Measurements from ENCODE around the gene STK36. TPM values are rescaled to one million over a fixed set of nuclear protein-coding genes. Genes with fewer than 3 reads are reported as not detected.
A peak's percentile ranks its signal among the peaks of the same experiment; 100 is the strongest.

STK36 gene
- total and polyA plus RNA-seq, 2 donors (not counting 1 experiment from before 2014, with no cell fraction given): 29.0 to 42.9 TPM

- CTCF ChIA-PET: interaction anchor here (0.6 kb wide), 1 partner anchor 14 kb away, joined by 4 read pairs; no protein-coding TSS in a partner anchor
- 100% methylated on average over 4 of the region's 7 CpGs for WGBS (ENCODE audit: insufficient coverage)
- no peak overlapping the region for H3K4me2 ChIP-seq (replicated peaks; ENCODE audit: low read depth, low read length, poor library complexity, severe bottlenecking)
Observed at GRCh38 chr2:218664653-218665052, 7.2 kb upstream of the STK36 start.

DNA sequence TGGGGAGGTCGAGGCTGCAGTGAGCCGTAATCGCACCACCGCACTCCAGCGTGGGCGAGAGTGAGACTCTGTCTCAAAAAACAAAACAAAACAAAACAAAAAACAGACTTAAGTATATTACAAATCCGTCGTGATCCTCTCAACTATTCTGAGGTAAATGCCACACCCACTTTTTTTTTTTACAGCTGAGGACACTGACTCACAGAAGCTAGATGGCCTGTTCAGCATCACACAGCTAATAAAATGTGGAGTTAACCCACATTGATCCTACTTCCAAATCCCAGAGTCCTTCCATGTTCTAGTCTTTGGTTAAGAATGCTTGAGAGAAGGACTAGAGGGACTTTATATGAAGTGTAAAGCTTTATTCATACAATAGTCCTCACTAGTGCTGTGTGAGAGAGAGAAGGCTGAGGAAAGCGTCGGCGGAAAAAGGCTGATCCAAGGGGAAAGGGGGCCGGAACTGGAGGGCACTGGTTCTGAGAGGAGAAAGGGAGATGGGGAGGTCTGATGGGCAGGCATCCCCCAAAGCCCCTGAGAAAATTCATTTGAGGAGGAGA, 711 bp upstream of the STK36 start:
- peaks cover 20% of the 10 kb centered on the region for H3K4me1 Mint-ChIP-seq
- H3K4me3 Mint-ChIP-seq: peak overlapping the region; percentile 97
- peak overlapping the region; percentile 91 for H3K27ac Mint-ChIP-seq
- H3K4me1 ChIP-seq (ENCODE audit: control insufficient read depth in 2 of 2, insufficient read depth in 2 of 2, low read length in 2 of 2): peaks cover 14 to 15% of the 10 kb centered on the region in 2 donors
- H3K27me3 ChIP-seq (replicated peaks in 1 of 4; ENCODE audit: control extremely low read depth in 1 of 4, control insufficient read depth in 3 of 4, insufficient read depth in 4 of 4, low read length in 3 of 4): no peaks in the 10 kb centered on the region
- no peaks in the 10 kb centered on the region for H3K9me3 Mint-ChIP-seq (ENCODE audit: insufficient read depth)
- peak overlapping the region; percentile 66 to 96 (median 84) for H3K4me3 ChIP-seq (ENCODE audit: control extremely low read depth in 1 of 5, extremely low read depth in 1 of 5, insufficient read depth in 1 of 5, low read depth in 2 of 5, low read length in 4 of 5)
- ChIA-PET CTCF (interaction anchor here (1.3 to 2.8 kb wide), 4 partner anchors 12 to 176 kb away, joined by 4 to 28 read pairs (median 9); partner anchors contain the start of genes BCS1L, TTLL4 and ZNF142), POLR2A (interaction anchor here (0.9 to 2.3 kb wide), 4 partner anchors 12 to 275 kb away, joined by 3 to 19 read pairs (median 4); partner anchors contain the start of genes BCS1L and ZNF142)
- 50% methylated on average over 10 of the region's 12 CpGs for WGBS (ENCODE audit: insufficient coverage)
- H3K27ac ChIP-seq (ENCODE audit: low read length in 2 of 2): peak overlapping the region; percentile 8 to 84
- H3K9me3 ChIP-seq (ENCODE audit: control extremely low read depth in 1 of 3, control insufficient read depth in 2 of 3, insufficient read depth in 1 of 3, low read length in 2 of 3): no peaks in the 10 kb centered on the region
- peaks cover 29% of the 10 kb centered on the region for H3K79me2 ChIP-seq (ENCODE audit: control insufficient read depth, insufficient read depth, low read length)
- peaks cover 1 to 22% of the 10 kb centered on the region in 2 experiments for H3K36me3 ChIP-seq (replicated peaks in 1 of 2; ENCODE audit: control extremely low read depth in 1 of 2, control insufficient read depth in 1 of 2, extremely low read depth in 1 of 2, insufficient read depth in 2 of 2, low read length in 1 of 2)
- intact Hi-C loops (cut with micrococcal nuclease): loop anchor here (5.0 kb wide), 3 partner anchors 104 to 926 kb away; partner anchors contain the start of genes ARPC2, CNOT9, STK11IP and USP37
- no peaks in the 10 kb centered on the region for H4K20me1 ChIP-seq (ENCODE audit: control insufficient read depth, insufficient read depth, low read length, poor library complexity, severe bottlenecking)
- H3K27me3 Mint-ChIP-seq: no peaks in the 10 kb centered on the region
- H3K4me2 ChIP-seq (replicated peaks; ENCODE audit: low read depth, low read length, poor library complexity, severe bottlenecking): peak overlapping the region; percentile 85
- H2AFZ ChIP-seq (ENCODE audit: insufficient read depth, low read depth, low read length, poor library complexity, severe bottlenecking): peak overlapping the region; percentile 99
- peak overlapping the region; percentile 86 for H3K9ac ChIP-seq (ENCODE audit: low read length)
- no peak for TF ChIP-seq EZH2 (IDR thresholded peaks at IDR 0.05; ENCODE audit: borderline replicate concordance, insufficient read depth, low read depth, low read length, poor library complexity, severe bottlenecking)
- TF ChIP-seq, protein P1, sequence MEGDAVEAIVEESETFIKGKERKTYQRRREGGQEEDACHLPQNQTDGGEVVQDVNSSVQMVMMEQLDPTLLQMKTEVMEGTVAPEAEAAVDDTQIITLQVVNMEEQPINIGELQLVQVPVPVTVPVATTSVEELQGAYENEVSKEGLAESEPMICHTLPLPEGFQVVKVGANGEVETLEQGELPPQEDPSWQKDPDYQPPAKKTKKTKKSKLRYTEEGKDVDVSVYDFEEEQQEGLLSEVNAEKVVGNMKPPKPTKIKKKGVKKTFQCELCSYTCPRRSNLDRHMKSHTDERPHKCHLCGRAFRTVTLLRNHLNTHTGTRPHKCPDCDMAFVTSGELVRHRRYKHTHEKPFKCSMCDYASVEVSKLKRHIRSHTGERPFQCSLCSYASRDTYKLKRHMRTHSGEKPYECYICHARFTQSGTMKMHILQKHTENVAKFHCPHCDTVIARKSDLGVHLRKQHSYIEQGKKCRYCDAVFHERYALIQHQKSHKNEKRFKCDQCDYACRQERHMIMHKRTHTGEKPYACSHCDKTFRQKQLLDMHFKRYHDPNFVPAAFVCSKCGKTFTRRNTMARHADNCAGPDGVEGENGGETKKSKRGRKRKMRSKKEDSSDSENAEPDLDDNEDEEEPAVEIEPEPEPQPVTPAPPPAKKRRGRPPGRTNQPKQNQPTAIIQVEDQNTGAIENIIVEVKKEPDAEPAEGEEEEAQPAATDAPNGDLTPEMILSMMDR (IDR thresholded peaks at IDR 0.05): no peak
- no peak for ATAC-seq (ENCODE audit: low read depth)
- no peak for DNase-seq

More at GRCh38 chr2:218664653-218665052, 7.2 kb upstream of the STK36 start:
- POLR2A ChIA-PET: no interaction called here
- H3K27ac ChIP-seq (ENCODE audit: low read length in 2 of 2): no peak overlapping the region
- H3K36me3 ChIP-seq (replicated peaks in 1 of 2; ENCODE audit: control extremely low read depth in 1 of 2, control insufficient read depth in 1 of 2, extremely low read depth in 1 of 2, insufficient read depth in 2 of 2, low read length in 1 of 2): peaks cover 3 to 65% of the 10 kb centered on the region in 2 experiments
- H3K4me3 ChIP-seq (ENCODE audit: control extremely low read depth in 1 of 5, extremely low read depth in 1 of 5, insufficient read depth in 1 of 5, low read depth in 2 of 5, low read length in 4 of 5): no peak overlapping the region
- H3K79me2 ChIP-seq (ENCODE audit: control insufficient read depth, insufficient read depth, low read length): peaks cover 11% of the 10 kb centered on the region
- peaks cover 6% of the 10 kb centered on the region in 2 donors for H3K4me1 ChIP-seq (ENCODE audit: control insufficient read depth in 2 of 2, insufficient read depth in 2 of 2, low read length in 2 of 2)
- Mint-ChIP-seq H3K9me3 (ENCODE audit: insufficient read depth) (no peaks in the 10 kb centered on the region), H3K4me1 (peaks cover 11% of the 10 kb centered on the region), H3K27ac (no peak overlapping the region), H3K27me3 (no peaks in the 10 kb centered on the region), H3K4me3 (no peak overlapping the region)
- DNase-seq (no peak), ATAC-seq (ENCODE audit: low read depth) (no peak)
- H3K9ac ChIP-seq (ENCODE audit: low read length): no peak overlapping the region
- intact Hi-C loops (cut with micrococcal nuclease): no loop called here
- H4K20me1 ChIP-seq (ENCODE audit: control insufficient read depth, insufficient read depth, low read length, poor library complexity, severe bottlenecking): no peaks in the 10 kb centered on the region
- no peaks in the 10 kb centered on the region for H3K27me3 ChIP-seq (replicated peaks in 1 of 4; ENCODE audit: control extremely low read depth in 1 of 4, control insufficient read depth in 3 of 4, insufficient read depth in 4 of 4, low read length in 3 of 4)
- no peaks in the 10 kb centered on the region for H3K9me3 ChIP-seq (ENCODE audit: control extremely low read depth in 1 of 3, control insufficient read depth in 2 of 3, insufficient read depth in 1 of 3, low read length in 2 of 3)
- no peak overlapping the region for H2AFZ ChIP-seq (ENCODE audit: insufficient read depth, low read depth, low read length, poor library complexity, severe bottlenecking)
- no peak for TF ChIP-seq EZH2 (IDR thresholded peaks at IDR 0.05; ENCODE audit: borderline replicate concordance, insufficient read depth, low read depth, low read length, poor library complexity, severe bottlenecking)
- TF ChIP-seq, protein P1 (IDR thresholded peaks at IDR 0.05): no peak

Measured in B cell (primary cell).